Stomach smooth muscle (tissue), 2 donors: ENCODE measurements around the gene MUC5B.

Experiments
- H3K27ac ChIP-seq: one replicate; pipeline ENCODE4 v1.7.0; 2013; ENCODE audit warnings: mild to moderate bottlenecking, low read length, inconsistent platforms
- H3K27me3 ChIP-seq, 2 donors: one replicate each; pipeline ENCODE4 v1.7.0; 2013; ENCODE audit warnings: low read length in 2 of 2; ENCODE audit not compliant: insufficient read depth in 2 of 2, control insufficient read depth in 1 of 2
- H3K36me3 ChIP-seq, 2 donors: one replicate each; pipeline ENCODE4 v1.7.0; 2013; ENCODE audit warnings: low read length in 2 of 2; ENCODE audit not compliant: control insufficient read depth in 2 of 2, insufficient read depth in 2 of 2
- H3K4me1 ChIP-seq: one replicate; pipeline ENCODE4 v1.7.0; 2013; ENCODE audit warnings: low read length; ENCODE audit not compliant: control insufficient read depth, insufficient read depth
- H3K4me3 ChIP-seq, 2 donors: one replicate each; pipeline ENCODE4 v1.7.0; 2013; ENCODE audit warnings: low read length in 2 of 2
- H3K9ac ChIP-seq, 2 donors: one replicate each; pipeline ENCODE4 v1.7.0; 2013; ENCODE audit warnings: low read length in 2 of 2, mild to moderate bottlenecking in 1 of 2
- H3K9me3 ChIP-seq, 2 donors: one replicate each; pipeline ENCODE4 v1.7.0; 2013; ENCODE audit warnings: low read length in 2 of 2; ENCODE audit not compliant: control insufficient read depth in 2 of 2
- donor health status: healthy.
- donor health status: Pancreatic carcinoma.

The MUC5B gene

DNA sequence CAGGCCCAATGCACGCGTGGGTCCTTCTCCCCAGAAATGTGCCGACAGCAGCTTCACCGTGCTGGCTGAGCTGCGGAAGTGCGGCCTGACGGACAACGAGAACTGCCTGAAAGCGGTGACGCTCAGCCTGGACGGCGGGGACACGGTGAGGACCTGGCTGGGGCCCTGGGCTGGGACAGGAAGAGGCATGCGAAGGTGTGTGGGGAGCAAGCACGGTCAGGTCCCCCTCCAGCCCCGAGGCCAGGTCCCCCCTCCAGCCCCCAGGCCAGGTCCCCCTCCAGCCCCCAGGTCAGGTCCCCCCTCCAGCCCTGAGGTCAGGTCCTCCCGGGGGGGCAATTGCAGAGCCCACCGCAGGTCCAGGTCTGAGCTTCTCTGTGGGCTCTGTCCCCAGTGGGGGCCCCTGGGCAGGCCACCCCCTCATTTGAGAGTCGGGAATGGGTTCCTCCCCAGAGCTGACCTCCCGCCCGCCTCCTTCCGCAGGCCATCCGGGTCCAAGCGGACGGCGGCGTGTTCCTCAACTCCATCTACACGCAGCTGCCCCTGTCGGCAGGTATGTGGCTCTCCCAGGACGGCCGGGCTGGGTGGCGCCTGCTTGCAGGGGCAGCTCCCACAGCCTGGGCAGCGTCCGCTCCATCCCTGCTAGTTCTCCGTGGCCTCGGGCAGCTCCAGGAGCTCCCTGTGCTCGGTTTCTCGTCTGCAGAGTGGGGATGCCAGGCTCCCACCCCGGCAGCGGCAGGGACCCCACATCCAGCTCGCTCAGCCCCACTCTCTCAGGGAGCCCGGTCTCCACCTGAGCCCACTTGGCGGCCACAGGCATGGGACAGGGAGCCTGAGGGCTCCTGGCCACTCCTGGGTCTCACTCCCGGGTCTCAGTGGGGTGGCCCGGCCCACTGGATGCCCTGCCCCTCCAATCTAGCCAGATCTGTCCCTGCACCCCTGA is 7.9 kb downstream of the MUC5B start:
- no peak overlapping the region for H3K27ac ChIP-seq
- H3K27me3 ChIP-seq: peaks cover 1 to 3% of the 10 kb centered on the region in 2 donors
- no peaks in the 10 kb centered on the region for H3K36me3 ChIP-seq
- no peak overlapping the region for H3K4me3 ChIP-seq
- H3K4me1 ChIP-seq: no peaks in the 10 kb centered on the region
- H3K9me3 ChIP-seq: no peaks in the 10 kb centered on the region
- no peak overlapping the region for H3K9ac ChIP-seq

GRCh38 chr11:1231396-1232020 is 8.6 kb downstream of the MUC5B start:
- Histone ChIP-seq H3K27me3 (peaks cover 0 to 3% of the 10 kb centered on the region in 2 donors), H3K36me3 (no peaks in the 10 kb centered on the region), H3K4me1 (no peaks in the 10 kb centered on the region), H3K9ac (no peak overlapping the region), H3K4me3 (no peak overlapping the region), H3K27ac (no peak overlapping the region), H3K9me3 (no peaks in the 10 kb centered on the region)

- Histone ChIP-seq H3K36me3 (no peaks in the 10 kb centered on the region), H3K27me3 (peaks cover 0 to 3% of the 10 kb centered on the region in 2 donors), H3K9me3 (no peaks in the 10 kb centered on the region), H3K4me3 (no peak overlapping the region), H3K27ac (no peak overlapping the region), H3K4me1 (no peaks in the 10 kb centered on the region), H3K9ac (no peak overlapping the region)
Observed at GRCh38 chr11:1232021-1232882, 9.4 kb downstream of the MUC5B start.

- Histone ChIP-seq H3K4me3 (no peak overlapping the region), H3K9me3 (no peaks in the 10 kb centered on the region), H3K27me3 (peaks cover 0 to 3% of the 10 kb centered on the region in 2 donors), H3K27ac (no peak overlapping the region), H3K4me1 (no peaks in the 10 kb centered on the region), H3K9ac (no peak overlapping the region), H3K36me3 (no peaks in the 10 kb centered on the region)
Observed at GRCh38 chr11:1232883-1233321, 10.0 kb downstream of the MUC5B start.

DNA sequence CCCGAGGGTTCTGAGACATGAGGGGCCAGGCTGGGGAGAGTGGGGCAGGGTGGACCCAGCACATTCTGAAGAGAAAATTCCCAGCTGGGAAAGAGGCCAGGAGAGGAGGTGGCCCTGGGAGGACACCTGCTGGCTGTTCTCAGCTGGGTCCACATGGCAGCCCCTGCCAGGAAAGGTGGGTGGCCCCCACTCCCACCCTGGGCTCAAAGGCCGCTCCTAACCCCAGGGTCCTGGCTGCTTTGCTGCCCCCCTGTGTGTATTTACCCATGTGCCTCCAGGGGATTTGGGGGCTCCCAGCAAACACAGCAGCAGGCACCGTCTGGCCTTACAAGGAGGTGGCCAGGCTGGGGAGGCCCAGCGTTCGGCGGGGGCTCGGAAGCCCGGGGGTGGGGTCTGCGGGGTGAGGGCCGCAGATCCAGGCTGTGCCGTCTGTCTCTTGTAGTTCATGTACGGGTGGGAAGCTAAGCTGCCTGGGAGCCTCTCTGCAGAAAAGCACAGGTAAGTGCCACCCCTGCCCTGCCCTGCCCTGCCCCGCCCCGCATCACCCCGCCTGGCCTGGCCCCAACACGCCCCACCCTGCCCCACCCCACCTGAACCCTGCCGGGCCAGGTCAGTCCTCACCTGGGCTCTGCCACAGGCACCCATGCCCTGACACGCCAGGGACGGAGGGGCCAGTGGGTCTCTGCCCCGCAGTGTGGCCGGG is 10.6 kb downstream of the MUC5B start:
- H3K4me3 ChIP-seq: no peak overlapping the region
- H3K4me1 ChIP-seq: no peaks in the 10 kb centered on the region
- no peak overlapping the region for H3K9ac ChIP-seq
- H3K27ac ChIP-seq: no peak overlapping the region
- H3K27me3 ChIP-seq: peaks cover 0 to 3% of the 10 kb centered on the region in 2 donors
- H3K36me3 ChIP-seq: no peaks in the 10 kb centered on the region
- no peaks in the 10 kb centered on the region for H3K9me3 ChIP-seq

DNA sequence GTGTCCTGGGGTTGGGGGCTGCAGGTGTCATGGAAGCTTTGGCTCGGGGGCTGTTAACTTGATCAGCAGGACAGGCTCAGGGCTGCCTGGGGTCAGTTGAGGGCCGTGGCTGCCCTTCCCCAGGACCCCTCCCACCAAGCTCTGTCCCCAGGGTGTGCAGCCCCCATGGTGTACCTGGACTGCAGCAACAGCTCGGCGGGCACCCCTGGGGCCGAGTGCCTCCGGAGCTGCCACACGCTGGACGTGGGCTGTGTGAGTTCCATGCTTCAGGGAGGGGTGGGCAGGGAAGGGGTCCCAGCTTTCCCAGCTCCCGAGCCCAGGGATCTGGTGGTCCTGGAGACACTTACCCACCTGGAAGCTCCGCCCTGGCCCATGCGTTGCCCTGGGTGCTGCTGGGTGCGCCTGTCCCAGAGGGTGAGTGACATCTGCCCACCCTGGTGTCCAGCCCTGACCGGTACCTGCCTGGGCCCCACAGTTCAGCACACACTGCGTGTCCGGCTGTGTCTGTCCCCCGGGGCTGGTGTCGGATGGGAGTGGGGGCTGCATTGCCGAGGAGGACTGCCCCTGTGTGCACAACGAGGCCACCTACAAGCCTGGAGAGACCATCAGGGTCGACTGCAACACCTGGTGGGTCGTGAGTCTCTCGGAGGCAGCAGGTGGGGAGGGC is 11.3 kb downstream of the MUC5B start:
- H3K36me3 ChIP-seq: no peaks in the 10 kb centered on the region
- no peak overlapping the region for H3K27ac ChIP-seq
- H3K9ac ChIP-seq: no peak overlapping the region
- H3K27me3 ChIP-seq: peaks cover 0 to 3% of the 10 kb centered on the region in 2 donors
- no peaks in the 10 kb centered on the region for H3K4me1 ChIP-seq
- no peaks in the 10 kb centered on the region for H3K9me3 ChIP-seq
- no peak overlapping the region for H3K4me3 ChIP-seq

- no peaks in the 10 kb centered on the region for H3K36me3 ChIP-seq
- H3K9ac ChIP-seq: no peak overlapping the region
- H3K27ac ChIP-seq: no peak overlapping the region
- H3K9me3 ChIP-seq: no peaks in the 10 kb centered on the region
- no peak overlapping the region for H3K4me3 ChIP-seq
- peaks cover 0 to 3% of the 10 kb centered on the region in 2 donors for H3K27me3 ChIP-seq
- H3K4me1 ChIP-seq: no peaks in the 10 kb centered on the region
Observed at GRCh38 chr11:1234771-1235305, 12.0 kb downstream of the MUC5B start.

- H3K4me1 ChIP-seq: no peaks in the 10 kb centered on the region
- H3K27ac ChIP-seq: no peak overlapping the region
- no peaks in the 10 kb centered on the region for H3K36me3 ChIP-seq
- no peaks in the 10 kb centered on the region for H3K9me3 ChIP-seq
- H3K9ac ChIP-seq: no peak overlapping the region
- H3K27me3 ChIP-seq: peaks cover 0 to 3% of the 10 kb centered on the region in 2 donors
- H3K4me3 ChIP-seq: no peak overlapping the region
Observed at GRCh38 chr11:1235306-1235900, 12.5 kb downstream of the MUC5B start.

DNA sequence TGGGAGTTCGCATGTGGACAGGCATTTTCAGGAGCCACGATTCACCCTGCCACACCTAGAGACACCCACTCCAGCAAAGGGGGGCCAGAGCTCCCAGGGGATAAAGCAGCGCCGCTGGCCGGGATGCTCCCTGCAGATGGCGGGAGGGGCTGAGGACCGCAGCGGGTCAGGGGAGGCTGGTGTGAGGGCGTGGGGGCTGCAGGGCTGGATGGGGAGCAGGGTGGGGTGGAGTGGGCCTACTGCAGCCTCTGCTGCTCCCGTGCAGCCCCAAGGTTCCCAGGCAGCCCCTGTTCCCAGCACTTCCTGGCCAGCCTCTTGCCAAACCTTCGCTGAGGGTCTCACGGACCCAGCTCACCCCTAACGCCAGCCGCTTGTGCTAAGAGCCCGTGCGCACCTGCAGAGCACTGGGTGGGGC is 13.0 kb downstream of the MUC5B start:
- no peaks in the 10 kb centered on the region for H3K9me3 ChIP-seq
- H3K4me3 ChIP-seq: no peak overlapping the region
- H3K27ac ChIP-seq: no peak overlapping the region
- H3K36me3 ChIP-seq: no peaks in the 10 kb centered on the region
- H3K27me3 ChIP-seq: peaks cover 0 to 3% of the 10 kb centered on the region in 2 donors
- no peak overlapping the region for H3K9ac ChIP-seq
- H3K4me1 ChIP-seq: no peaks in the 10 kb centered on the region
